ENCODE data around the gene KLF13.
"Not testable (repeated sequence)": the region's sequence is repeated elsewhere in the genome, so short reads cannot be mapped to it uniquely, and the experiment has no call there.

The KLF13 gene

GRCh38 chr15:31347067-31347975 lies 20.7 kb downstream of the KLF13 start:
- Mint-ChIP-seq H3K4me1 (peaks cover 75% of the 10 kb centered on the region), H3K4me3 (peak overlapping the region; percentile 95), H3K9me3 (no peaks in the 10 kb centered on the region), H3K27me3 (no peaks in the 10 kb centered on the region), H3K27ac (peak overlapping the region; percentile 95), H3K36me3 (peaks cover 8% of the 10 kb centered on the region)
- DNase-seq (ENCODE audit: low spot score in 2 of 2) (no peak), ATAC-seq (ENCODE audit: low read depth) (no peak)

- H3K4me3 Mint-ChIP-seq = no peak overlapping the region
- no peak for DNase-seq (ENCODE audit: low spot score in 2 of 2)
- H3K9me3 Mint-ChIP-seq = no peaks in the 10 kb centered on the region
- peaks cover 74% of the 10 kb centered on the region for H3K4me1 Mint-ChIP-seq
- peaks cover 8% of the 10 kb centered on the region for H3K36me3 Mint-ChIP-seq
- H3K27me3 Mint-ChIP-seq = no peaks in the 10 kb centered on the region
- H3K27ac Mint-ChIP-seq = peak overlapping the region; percentile 95
- ATAC-seq (ENCODE audit: low read depth) = no peak
Observed at GRCh38 chr15:31347981-31348803, 21.6 kb downstream of the KLF13 start.

GRCh38 chr15:31349233-31350141 lies 22.9 kb downstream of the KLF13 start:
- Mint-ChIP-seq H3K9me3 (no peaks in the 10 kb centered on the region), H3K27ac (peak overlapping the region; percentile 91), H3K4me1 (peaks cover 68% of the 10 kb centered on the region), H3K4me3 (no peak overlapping the region), H3K27me3 (no peaks in the 10 kb centered on the region), H3K36me3 (peaks cover 8% of the 10 kb centered on the region)
- ATAC-seq (ENCODE audit: low read depth) (no peak), DNase-seq (ENCODE audit: low spot score in 2 of 2) (no peak)

- DNase-seq (ENCODE audit: low spot score in 2 of 2) = no peak
- no peaks in the 10 kb centered on the region for H3K9me3 Mint-ChIP-seq
- peaks cover 16% of the 10 kb centered on the region for H3K36me3 Mint-ChIP-seq
- ATAC-seq (ENCODE audit: low read depth) = no peak
- H3K4me1 Mint-ChIP-seq = peaks cover 69% of the 10 kb centered on the region
- peak overlapping the region; percentile 15 for H3K4me3 Mint-ChIP-seq
- peak overlapping the region; percentile 91 for H3K27ac Mint-ChIP-seq
- no peaks in the 10 kb centered on the region for H3K27me3 Mint-ChIP-seq
Observed at GRCh38 chr15:31350771-31351170, 24.1 kb downstream of the KLF13 start.

GRCh38 chr15:31352339-31352751 lies 25.7 kb downstream of the KLF13 start:
- peak overlapping the region; percentile 91 for H3K27ac Mint-ChIP-seq
- no peaks in the 10 kb centered on the region for H3K9me3 Mint-ChIP-seq
- peaks cover 72% of the 10 kb centered on the region for H3K4me1 Mint-ChIP-seq
- DNase-seq (ENCODE audit: low spot score in 2 of 2) (no peak), ATAC-seq (ENCODE audit: low read depth) (no peak)
- H3K4me3 Mint-ChIP-seq = peak overlapping the region; percentile 77
- no peaks in the 10 kb centered on the region for H3K27me3 Mint-ChIP-seq
- H3K36me3 Mint-ChIP-seq = peaks cover 17% of the 10 kb centered on the region

GRCh38 chr15:31352911-31353811 lies 26.5 kb downstream of the KLF13 start:
- no peaks in the 10 kb centered on the region for H3K9me3 Mint-ChIP-seq
- H3K27me3 Mint-ChIP-seq = no peaks in the 10 kb centered on the region
- H3K4me3 Mint-ChIP-seq = peak overlapping the region; percentile 77
- peak; percentile 78 for ATAC-seq (ENCODE audit: low read depth)
- H3K36me3 Mint-ChIP-seq = peaks cover 14% of the 10 kb centered on the region
- DNase-seq (ENCODE audit: low spot score in 2 of 2) = peak in 1 of 2 donors; percentile 51
- peak overlapping the region; percentile 91 for H3K27ac Mint-ChIP-seq
- H3K4me1 Mint-ChIP-seq = peaks cover 71% of the 10 kb centered on the region

- H3K36me3 Mint-ChIP-seq = peaks cover 13% of the 10 kb centered on the region
- no peak overlapping the region for H3K4me3 Mint-ChIP-seq
- ATAC-seq (ENCODE audit: low read depth) (no peak), DNase-seq (ENCODE audit: low spot score in 2 of 2) (no peak)
- no peaks in the 10 kb centered on the region for H3K27me3 Mint-ChIP-seq
- H3K4me1 Mint-ChIP-seq = peaks cover 78% of the 10 kb centered on the region
- H3K9me3 Mint-ChIP-seq = no peaks in the 10 kb centered on the region
- H3K27ac Mint-ChIP-seq = peak overlapping the region; percentile 91
Observed at GRCh38 chr15:31353931-31354330, 27.3 kb downstream of the KLF13 start.

- not testable (repeated sequence) for H3K27me3 Mint-ChIP-seq; H3K9me3 Mint-ChIP-seq; ATAC-seq (ENCODE audit: low read depth); DNase-seq (ENCODE audit: low spot score in 2 of 2)
- Mint-ChIP-seq H3K36me3 (peaks cover 13% of the 10 kb centered on the region), H3K4me1 (peaks cover 70% of the 10 kb centered on the region), H3K4me3 (peak overlapping the region; percentile 34), H3K27ac (peak overlapping the region; percentile 76)
Observed at GRCh38 chr15:31356097-31356496, 29.5 kb downstream of the KLF13 start.

GRCh38 chr15:31357148-31357547 lies 30.5 kb downstream of the KLF13 start:
- peaks cover 71% of the 10 kb centered on the region for H3K4me1 Mint-ChIP-seq
- peaks cover 13% of the 10 kb centered on the region for H3K36me3 Mint-ChIP-seq
- H3K27ac Mint-ChIP-seq = peak overlapping the region; percentile 76
- ATAC-seq (ENCODE audit: low read depth) (peak; percentile 3), DNase-seq (ENCODE audit: low spot score in 2 of 2) (no peak)
- no peaks in the 10 kb centered on the region for H3K9me3 Mint-ChIP-seq
- no peaks in the 10 kb centered on the region for H3K27me3 Mint-ChIP-seq
- peak overlapping the region; percentile 81 for H3K4me3 Mint-ChIP-seq

GRCh38 chr15:31358163-31358562 lies 31.5 kb downstream of the KLF13 start:
- DNase-seq (ENCODE audit: low spot score in 2 of 2) = no peak
- Mint-ChIP-seq H3K4me1 (peaks cover 72% of the 10 kb centered on the region), H3K36me3 (peaks cover 13% of the 10 kb centered on the region), H3K27me3 (no peaks in the 10 kb centered on the region), H3K27ac (peak overlapping the region; percentile 76), H3K4me3 (peak overlapping the region; percentile 69), H3K9me3 (no peaks in the 10 kb centered on the region)
- ATAC-seq (ENCODE audit: low read depth) = no peak

GRCh38 chr15:31358957-31359701 lies 32.5 kb downstream of the KLF13 start:
- Mint-ChIP-seq H3K36me3 (peaks cover 13% of the 10 kb centered on the region), H3K9me3 (no peaks in the 10 kb centered on the region), H3K4me1 (peaks cover 75% of the 10 kb centered on the region), H3K27ac (peak overlapping the region; percentile 76), H3K27me3 (no peaks in the 10 kb centered on the region), H3K4me3 (peak overlapping the region; percentile 66)
- no peak for DNase-seq (ENCODE audit: low spot score in 2 of 2)
- ATAC-seq (ENCODE audit: low read depth) = no peak

- Mint-ChIP-seq H3K27ac (peak overlapping the region; percentile 76), H3K27me3 (no peaks in the 10 kb centered on the region), H3K4me3 (peak overlapping the region; percentile 66), H3K9me3 (no peaks in the 10 kb centered on the region), H3K4me1 (peaks cover 79% of the 10 kb centered on the region), H3K36me3 (peaks cover 11% of the 10 kb centered on the region)
- no peak for DNase-seq (ENCODE audit: low spot score in 2 of 2)
- ATAC-seq (ENCODE audit: low read depth) = no peak
Observed at GRCh38 chr15:31359702-31360111, 33.1 kb downstream of the KLF13 start.
